IMR-90 (cell line): Measurements from ENCODE around the gene TPM4. TPM values are rescaled to one million over a fixed set of nuclear protein-coding genes. Genes with fewer than 3 reads are reported as not detected.

Experiments used
- ATAC-seq: fragments of 200-7000 bp; cut with Tn5 transposase; 2 replicates; pipeline ENCODE4 v1.9.1; 2020; ENCODE audit warnings: low read depth, mild to moderate bottlenecking, moderate library complexity
- BruUV-seq: library from RNA; stranded (reverse); fragments of 400-500 nt; replicated peaks from 2 replicates; lab custom pipeline; 2021; lab: Mats Ljungman, UMichigan
- CTCF ChIA-PET: fragments of 300-600 bp; formaldehyde crosslinking; extraction: SDS; loops from one replicate; lab custom pipeline; 2021; ENCODE audit warnings: antibody characterized with exemption; lab: Yijun Ruan, JAX
- POLR2A ChIA-PET: fragments of 300-600 bp; sonication (Branson Sonifier 250); formaldehyde crosslinking; loops from one replicate; lab custom pipeline; 2022; ENCODE audit warnings: antibody characterized with exemption; ENCODE audit not compliant: unreplicated experiment; lab: Charles Lee
- DNase-seq: peaks from one replicate; pipeline ENCODE4 v3.0.0; 2013
- H2AFZ ChIP-seq: replicated peaks from 2 replicates; pipeline ENCODE3; 2013; ENCODE audit warnings: low read length, mild to moderate bottlenecking; ENCODE audit not compliant: poor library complexity
- H2AK5ac ChIP-seq: 2 replicates; pipeline ENCODE4 v1.6.1; 2013; ENCODE audit warnings: low read depth, low read length, inconsistent platforms
- H2AK9ac ChIP-seq: replicated peaks from 2 replicates; pipeline ENCODE3; 2013; ENCODE audit warnings: mild to moderate bottlenecking, low read depth, low read length, moderate library complexity; ENCODE audit not compliant: poor library complexity
- H2BK120ac ChIP-seq: 2 replicates; pipeline ENCODE4 v1.6.1; 2013; ENCODE audit warnings: low read depth, low read length, inconsistent platforms
- H2BK15ac ChIP-seq: 3 replicates; pipeline ENCODE4 v1.6.1; 2013; ENCODE audit warnings: low read depth, low read length, inconsistent platforms
- H2BK20ac ChIP-seq: 2 replicates; pipeline ENCODE4 v1.6.1; 2013; ENCODE audit warnings: low read depth, mild to moderate bottlenecking, inconsistent platforms, low read length, moderate library complexity
- H2BK5ac ChIP-seq: 2 replicates; pipeline ENCODE4 v1.6.1; 2013; ENCODE audit warnings: mild to moderate bottlenecking, low read depth, low read length, inconsistent platforms; ENCODE audit not compliant: poor library complexity, severe bottlenecking
- H3K14ac ChIP-seq: replicated peaks from 2 replicates; pipeline ENCODE4 v1.6.1; 2013; ENCODE audit warnings: low read depth, low read length, inconsistent platforms
- H3K18ac ChIP-seq: 2 replicates; pipeline ENCODE4 v1.6.1; 2013; ENCODE audit warnings: low read depth, low read length, control low read depth
- H3K23ac ChIP-seq: 2 replicates; pipeline ENCODE4 v1.6.1; 2013; ENCODE audit warnings: low read depth, low read length, inconsistent platforms
- H3K27ac ChIP-seq: 2 replicates; pipeline ENCODE4 v1.5.1; 2013; ENCODE audit warnings: mild to moderate bottlenecking, control low read depth, low read length; ENCODE audit not compliant: insufficient read depth
- H3K27me3 ChIP-seq: 2 replicates; pipeline ENCODE4 v1.6.1; 2013; ENCODE audit warnings: low read length; ENCODE audit not compliant: control insufficient read depth, insufficient read depth
- H3K36me3 ChIP-seq: 2 replicates; pipeline ENCODE4 v1.6.1; 2013; ENCODE audit warnings: low read length, mixed read lengths; ENCODE audit not compliant: control insufficient read depth, insufficient read depth
- H3K4ac ChIP-seq: 2 replicates; pipeline ENCODE4 v1.6.1; 2013; ENCODE audit warnings: low read depth, low read length, inconsistent platforms
- H3K4me1 ChIP-seq: 2 replicates; pipeline ENCODE4 v1.6.1; 2013; ENCODE audit warnings: low read length, mixed read lengths; ENCODE audit not compliant: control insufficient read depth, insufficient read depth
- H3K4me2 ChIP-seq: 2 replicates; pipeline ENCODE4 v1.6.1; 2013; ENCODE audit warnings: low read depth, mild to moderate bottlenecking, control low read depth, low read length, moderate library complexity
- H3K4me3 ChIP-seq: 2 replicates; pipeline ENCODE4 v1.5.1; 2013; ENCODE audit warnings: low read depth, mild to moderate bottlenecking, control low read depth, low read length, moderate library complexity; ENCODE audit not compliant: insufficient read depth
- H3K56ac ChIP-seq: 2 replicates; pipeline ENCODE4 v1.6.1; 2013; ENCODE audit warnings: low read length, inconsistent platforms; ENCODE audit not compliant: insufficient read depth; ENCODE audit errors: extremely low read depth
- H3K79me1 ChIP-seq, 2 experiments: 2 replicates each; pipeline ENCODE4 v1.6.1; 2013; ENCODE audit warnings: low read length in 2 of 2, inconsistent platforms in 1 of 2, low read depth in 1 of 2
- H3K9ac ChIP-seq: 2 replicates; pipeline ENCODE4 v1.6.1; 2013; ENCODE audit warnings: low read depth, low read length, control low read depth
- H3K9me1 ChIP-seq: 2 replicates; pipeline ENCODE4 v1.6.1; 2013; ENCODE audit warnings: low read length, inconsistent platforms; ENCODE audit not compliant: insufficient read depth
- H3K9me3 ChIP-seq: 2 replicates; pipeline ENCODE4 v1.6.1; 2013; ENCODE audit warnings: low read length; ENCODE audit not compliant: control insufficient read depth, insufficient read depth
- H4K20me1 ChIP-seq: 2 replicates; pipeline ENCODE4 v1.6.1; 2013; ENCODE audit warnings: low read length, inconsistent platforms; ENCODE audit not compliant: insufficient read depth
- H4K5ac ChIP-seq: 2 replicates; pipeline ENCODE4 v1.6.1; 2013; ENCODE audit warnings: mild to moderate bottlenecking, low read depth, low read length, control low read depth
- H4K8ac ChIP-seq, 2 experiments: 2 replicates each; pipeline ENCODE4 v1.6.1; 2013; ENCODE audit warnings: low read depth in 2 of 2, low read length in 2 of 2, control low read depth in 1 of 2, inconsistent platforms in 1 of 2
- H4K91ac ChIP-seq: 2 replicates; pipeline ENCODE4 v1.6.1; 2013; ENCODE audit warnings: low read depth, low read length, inconsistent platforms; ENCODE audit not compliant: insufficient read depth
- CHD1 ChIP-seq: IDR thresholded peaks from 2 replicates; pipeline ENCODE4 v1.6.1; 2012; ENCODE audit warnings: low read depth, low read length, improper control_type of control experiment
- MAZ ChIP-seq: IDR thresholded peaks from 2 replicates; pipeline ENCODE4 v1.6.1; 2012; ENCODE audit warnings: low read depth, mild to moderate bottlenecking, low read length, improper control_type of control experiment, moderate library complexity, borderline replicate concordance
- NFE2L2 ChIP-seq: fragments of 150-350 bp; IDR thresholded peaks from 2 replicates; pipeline ENCODE4 v1.6.1; 2016; ENCODE audit warnings: low read depth, mild to moderate bottlenecking, low read length
- RCOR1 ChIP-seq: IDR thresholded peaks from 2 replicates; pipeline ENCODE4 v1.6.1; 2012; ENCODE audit warnings: mild to moderate bottlenecking, low read length, improper control_type of control experiment; ENCODE audit not compliant: insufficient replicate concordance
- USF2 ChIP-seq: fragments of 150-350 bp; IDR thresholded peaks from 2 replicates; pipeline ENCODE4 v1.6.1; 2017; ENCODE audit warnings: mild to moderate bottlenecking, antibody characterized with exemption, low read length, low read depth
- WGBS, 2 experiments: methylation state at CpG; one replicate each; pipeline versions ENCODE4 v1.1.5 to v1.1.7; 2013; ENCODE audit warnings: missing lambda C conversion rate in 2 of 2; ENCODE audit not compliant: insufficient read length in 1 of 2; ENCODE audit errors: extremely low coverage in 2 of 2; 5-methylcytosine and 5-hydroxymethylcytosine counted together
- dilution Hi-C: fragments of 300-500 bp; cut with HindIII; formaldehyde crosslinking; loops from one replicate; pipeline ENCODE4 v1.14.3; 2018; ENCODE audit warnings: low sequenced_read_pairs; ENCODE audit not compliant: unreplicated experiment
- in situ Hi-C: fragments of 300-500 bp; cut with MboI; formaldehyde crosslinking; loops from 3 replicates; pipeline ENCODE4 v1.14.3; 2019; ENCODE audit warnings: low sequenced_read_pairs, inconsistent platforms, mixed read lengths
- intact Hi-C: fragments of 100-400 bp; cut with micrococcal nuclease; formaldehyde crosslinking; loops from 2 replicates; pipeline ENCODE4 v1.10.0; 2022
- polyA plus RNA-seq, 3 experiments: library from polyadenylated mRNA; depleted of rRNA; stranded (reverse); fragments of >200 nt; gene quantifications; 2 replicates each; pipeline ENCODE4 v1.2.3, GENCODE V29; 2012; ENCODE audit warnings: low replicate concordance in 1 of 3
- total RNA-seq: library from RNA; depleted of rRNA; stranded (reverse); fragments of >200 nt; gene quantifications from 2 replicates; pipeline ENCODE4 v1.2.3, GENCODE V29; 2012

The TPM4 gene
- total and polyA plus RNA-seq, 2 of the 4 experiments (the other 2 are of a cell fraction), result 1,075 to 1,160 TPM

DNA sequence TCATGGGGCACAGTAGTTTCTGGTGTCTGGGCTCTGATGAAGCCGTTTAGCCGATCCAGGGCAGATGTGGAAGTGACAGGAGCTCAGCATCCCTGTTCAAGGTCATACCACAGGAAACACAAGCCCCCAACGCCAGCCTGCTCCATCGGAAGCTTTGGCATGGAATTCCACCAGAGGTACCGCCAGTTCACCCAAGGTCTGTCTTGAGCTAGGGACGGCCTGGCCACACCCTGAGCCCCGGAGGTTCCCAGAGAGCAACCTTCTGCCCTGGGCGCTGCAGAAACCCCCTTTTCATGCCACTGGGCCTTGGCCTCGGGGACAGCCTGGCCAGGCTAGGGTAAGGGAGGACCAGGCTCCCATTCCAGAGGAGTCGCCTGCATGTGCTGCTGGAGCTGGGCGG, 39.4 kb upstream of the TPM4 start:
- ChIA-PET POLR2A (no interaction called here), CTCF (no interaction called here)

More for the DNA sequence above, 39.4 kb upstream of the TPM4 start:
- Histone ChIP-seq H3K4me3 (no peak overlapping the region), H3K4me2 (no peak overlapping the region), H3K79me1 (no peaks in the 10 kb centered on the region), H2BK5ac (no peak overlapping the region), H3K9me3 (no peaks in the 10 kb centered on the region), H3K14ac (no peak overlapping the region), H4K8ac (no peak overlapping the region), H2AFZ (no peak overlapping the region), H3K56ac (no peak overlapping the region), H3K9ac (no peak overlapping the region), H3K23ac (no peak overlapping the region), H3K4ac (no peak overlapping the region), H4K20me1 (no peaks in the 10 kb centered on the region), H4K91ac (no peak overlapping the region), H3K36me3 (no peaks in the 10 kb centered on the region), H3K9me1 (no peaks in the 10 kb centered on the region), H2BK120ac (no peak overlapping the region), H3K27me3 (no peaks in the 10 kb centered on the region), H2BK20ac (no peak overlapping the region), H2AK5ac (no peak overlapping the region), H4K5ac (no peak overlapping the region), H3K18ac (no peak overlapping the region), H2BK15ac (no peak overlapping the region), H3K4me1 (peaks cover 2% of the 10 kb centered on the region), H2AK9ac (no peak overlapping the region), H3K27ac (no peak overlapping the region)
- no peak for ATAC-seq
- TF ChIP-seq CHD1 (no peak), USF2 (no peak), NFE2L2 (no peak), MAZ (no peak), RCOR1 (no peak)
- DNase-seq, result no peak
- BruUV-seq, result no TSS peak
- dilution Hi-C loops (no loop called here), in situ Hi-C loops (no loop called here), intact Hi-C loops (no loop called here)
- WGBS, 2 experiments, result 86% methylated on average over 5 of the region's 11 CpGs; no CpG with 5 or more reads in 1 of the 2 experiments
